MV-4-11 (cell line): ENCODE measurements around the gene HAPLN2.
"Not testable (repeated sequence)": the region's sequence is repeated elsewhere in the genome, so short reads cannot be mapped to it uniquely, and the experiment has no call there.

ENCODE experiments used
- DNase-seq: peaks from one replicate; lab custom pipeline; 2025; lab: John Stamatoyannopoulos, UW

HAPLN2 gene

DNA sequence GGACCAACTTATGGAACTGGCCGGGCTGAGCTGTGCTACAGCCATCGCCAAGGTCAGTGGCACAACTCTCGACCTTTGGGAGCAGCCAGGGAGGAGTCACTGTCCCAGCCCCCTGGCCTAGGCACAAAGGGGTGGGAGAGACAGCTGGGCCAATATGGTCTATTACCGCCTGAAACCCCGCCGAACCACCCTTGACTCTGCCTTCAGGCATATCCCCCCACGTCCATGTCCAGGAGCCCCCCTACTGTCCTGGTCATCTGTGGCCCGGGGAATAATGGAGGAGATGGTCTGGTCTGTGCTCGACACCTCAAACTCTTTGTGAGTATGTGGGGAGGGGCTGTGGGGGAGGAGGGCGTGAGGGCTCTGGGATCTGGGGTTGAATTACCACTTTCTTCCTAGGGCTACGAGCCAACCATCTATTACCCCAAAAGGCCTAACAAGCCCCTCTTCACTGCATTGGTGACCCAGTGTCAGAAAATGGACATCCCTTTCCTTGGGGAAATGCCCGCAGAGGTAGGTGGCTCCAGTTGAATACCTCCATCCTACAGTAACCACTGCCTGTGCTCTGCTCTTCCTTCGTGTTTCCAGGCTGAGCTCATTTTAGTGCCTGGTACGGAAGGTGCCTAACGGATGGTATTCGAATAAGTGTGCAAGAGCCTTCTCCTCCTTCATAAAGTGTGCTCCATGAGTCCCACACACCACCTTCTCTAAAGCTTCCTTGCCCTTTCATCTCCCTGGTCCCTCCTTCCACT is 26.9 kb upstream of the HAPLN2 start:
- no peak for DNase-seq

DNA sequence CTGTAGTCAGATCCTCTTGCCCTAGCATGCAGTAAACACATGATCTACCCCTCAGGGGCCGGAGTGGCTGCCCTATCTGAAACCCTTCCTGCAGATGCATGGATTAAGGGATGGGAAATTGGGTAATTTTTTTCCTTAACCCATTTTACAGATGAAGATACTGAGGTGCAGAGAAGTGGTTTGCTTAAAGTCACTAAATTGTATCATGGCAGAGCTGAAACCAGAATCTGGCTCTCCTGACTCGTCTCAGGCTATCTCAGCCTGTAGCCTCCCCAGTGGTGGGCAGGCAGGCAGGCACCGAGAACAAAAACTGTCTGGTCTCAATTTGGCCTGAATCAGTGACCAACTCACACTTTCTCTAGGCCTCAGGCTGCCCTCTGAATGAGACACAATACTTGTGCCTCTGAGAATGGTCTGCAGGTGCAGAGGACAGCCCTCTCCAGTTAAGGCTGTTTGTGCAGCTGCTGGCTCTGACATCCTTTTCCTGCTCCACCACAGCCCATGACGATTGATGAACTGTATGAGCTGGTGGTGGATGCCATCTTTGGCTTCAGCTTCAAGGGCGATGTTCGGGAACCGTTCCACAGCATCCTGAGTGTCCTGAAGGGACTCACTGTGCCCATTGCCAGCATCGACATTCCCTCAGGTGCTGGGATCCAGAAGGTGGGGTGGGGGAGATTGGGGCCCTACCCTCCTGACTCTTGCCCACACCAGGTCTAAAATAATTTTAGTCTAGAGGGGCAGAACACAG is 26.1 kb upstream of the HAPLN2 start:
- DNase-seq = no peak

DNA sequence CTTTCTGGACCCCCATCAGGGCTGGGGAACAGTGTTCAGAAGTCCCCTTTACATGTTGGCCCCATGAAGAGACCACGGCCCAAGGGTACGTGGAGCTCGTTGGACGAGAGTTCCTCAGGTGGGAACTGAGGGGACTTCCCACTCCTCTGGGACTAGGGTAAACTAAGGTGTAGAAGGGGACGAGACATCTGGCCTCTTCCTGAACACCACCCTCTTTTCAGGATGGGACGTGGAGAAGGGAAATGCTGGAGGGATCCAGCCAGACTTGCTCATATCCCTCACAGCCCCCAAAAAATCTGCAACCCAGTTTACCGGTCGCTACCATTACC is 25.6 kb upstream of the HAPLN2 start:
- no peak for DNase-seq

DNA sequence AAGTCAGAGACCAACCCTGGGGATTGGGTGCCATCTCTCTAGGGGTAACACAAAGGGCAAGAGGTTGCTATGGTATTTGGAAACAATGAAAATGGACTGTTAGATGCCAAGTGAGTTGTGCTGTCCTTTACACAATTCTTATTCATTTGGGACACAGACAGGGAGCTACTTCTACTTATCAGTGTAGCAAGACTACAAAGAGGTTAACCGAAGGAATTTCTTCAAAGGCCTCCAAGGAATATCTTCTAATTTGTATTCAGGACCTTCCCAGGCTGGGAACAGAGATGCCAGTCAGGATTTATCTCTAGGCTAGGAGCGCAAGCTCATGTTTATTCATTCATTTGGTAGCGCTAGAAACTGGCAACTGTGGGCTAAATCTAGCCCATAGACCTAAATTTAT is 25.0 kb upstream of the HAPLN2 start:
- DNase-seq = no peak

DNA sequence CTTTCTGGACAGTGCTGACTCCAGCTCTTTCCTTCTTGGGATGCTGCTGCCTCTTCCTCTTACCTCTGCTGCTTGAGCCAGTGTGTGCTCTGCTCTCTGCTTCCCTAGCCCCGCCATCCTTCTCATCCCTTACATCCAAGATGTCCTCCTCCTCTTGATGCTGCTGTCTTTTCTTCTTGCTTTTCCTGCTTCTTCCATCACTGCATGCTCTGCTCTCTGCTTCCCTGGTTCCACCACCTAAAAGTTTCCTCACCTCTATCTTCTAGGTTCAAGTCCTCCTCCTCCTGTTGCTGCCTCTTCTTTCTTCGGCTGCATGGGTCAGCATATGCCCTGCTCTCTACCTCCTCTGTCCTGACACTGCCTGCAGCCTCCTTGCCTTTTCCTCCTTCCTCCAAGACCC is 24.2 kb upstream of the HAPLN2 start:
- no peak for DNase-seq

DNA sequence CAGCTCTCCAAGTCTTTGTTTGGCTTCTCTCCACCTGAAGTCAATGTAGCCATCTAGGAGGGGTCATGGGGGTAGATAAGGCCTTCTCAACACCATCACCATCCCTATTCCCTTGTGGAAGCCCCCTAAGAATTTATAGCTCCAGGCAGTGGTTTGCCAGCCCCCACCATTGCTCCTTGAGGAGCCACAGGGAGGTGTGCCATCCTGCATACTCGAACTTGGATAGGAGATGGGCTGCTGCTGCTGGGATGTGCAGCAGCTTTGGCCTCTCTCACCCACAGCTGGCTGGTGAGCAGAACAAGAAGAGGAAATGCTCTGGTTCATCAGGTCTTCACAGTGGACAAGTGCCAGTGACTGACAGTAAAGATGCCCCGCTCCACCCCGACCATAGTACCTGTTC is 22.8 kb upstream of the HAPLN2 start:
- DNase-seq = no peak

DNA sequence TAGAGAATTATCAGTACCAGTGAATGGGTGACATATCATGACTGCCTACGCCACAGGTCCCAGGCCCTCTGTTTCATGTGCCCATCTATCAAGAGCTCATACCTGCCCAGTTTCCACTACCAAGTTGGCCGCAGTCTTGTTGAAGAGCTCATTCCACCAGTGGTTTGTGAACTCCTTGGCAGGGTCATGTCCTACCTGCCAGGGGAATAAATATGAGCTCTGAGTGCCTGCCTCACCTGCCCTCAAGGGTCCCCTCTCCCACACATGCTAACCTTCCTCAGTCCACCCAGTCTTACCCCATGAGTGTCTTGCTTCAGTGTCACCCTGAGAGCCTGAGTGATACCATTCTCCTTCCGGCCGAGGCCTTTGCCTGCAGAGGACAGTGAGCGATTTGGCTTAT is 21.1 kb upstream of the HAPLN2 start:
- DNase-seq = no peak

DNA sequence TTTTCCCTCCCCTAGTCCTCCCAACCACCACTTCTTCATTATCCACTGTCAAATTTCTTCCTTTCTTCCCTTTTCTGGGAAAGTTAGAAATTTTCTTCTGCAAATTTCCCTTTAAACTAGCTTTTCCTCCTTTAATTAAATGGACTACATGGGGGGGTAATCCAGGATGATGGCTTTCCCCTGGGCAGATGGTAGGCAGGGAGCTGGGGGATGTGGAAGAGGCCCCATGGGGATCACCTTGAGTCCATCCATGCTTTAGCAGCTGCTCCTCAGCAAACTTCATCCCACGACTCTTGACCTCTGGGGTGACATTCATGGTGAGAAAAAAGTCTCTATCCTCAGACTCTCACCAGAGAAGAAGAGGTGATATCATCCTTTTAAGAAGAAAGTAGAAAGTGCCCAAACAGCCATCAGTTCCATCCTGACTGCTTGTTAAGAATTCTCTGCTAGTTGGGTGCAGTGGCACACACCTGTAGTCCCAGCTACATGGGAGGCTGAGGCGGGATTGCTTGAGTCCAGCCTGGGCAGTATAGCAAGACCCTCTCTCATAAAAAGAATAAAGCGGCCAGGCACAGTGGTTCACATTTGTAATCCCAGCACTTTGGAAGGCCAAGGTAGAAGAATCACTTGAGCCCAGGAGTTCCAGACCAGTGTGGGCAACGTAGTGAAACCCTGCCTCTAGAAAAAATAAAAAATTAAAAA is 20.3 kb upstream of the HAPLN2 start:
- DNase-seq = no peak

DNA sequence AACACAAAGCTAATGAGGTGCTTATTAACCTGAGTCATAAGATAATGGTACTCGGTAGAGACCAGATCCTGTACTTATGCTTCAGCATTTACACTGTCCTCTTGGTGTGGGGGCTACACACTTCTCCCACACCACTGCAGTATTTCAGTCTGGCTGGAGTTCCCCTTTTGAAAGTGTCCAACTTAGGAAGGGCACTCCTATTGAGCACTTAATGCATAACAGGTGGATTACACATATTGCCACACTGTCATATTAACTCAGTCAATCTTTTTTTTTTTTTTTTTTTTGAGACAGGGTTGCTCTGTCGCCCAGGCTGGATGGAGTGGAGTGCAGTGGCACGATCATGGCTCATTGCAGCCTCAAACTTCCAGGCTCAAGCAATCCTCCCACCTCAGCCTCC is 19.4 kb upstream of the HAPLN2 start:
- DNase-seq = peak; percentile 84

DNA sequence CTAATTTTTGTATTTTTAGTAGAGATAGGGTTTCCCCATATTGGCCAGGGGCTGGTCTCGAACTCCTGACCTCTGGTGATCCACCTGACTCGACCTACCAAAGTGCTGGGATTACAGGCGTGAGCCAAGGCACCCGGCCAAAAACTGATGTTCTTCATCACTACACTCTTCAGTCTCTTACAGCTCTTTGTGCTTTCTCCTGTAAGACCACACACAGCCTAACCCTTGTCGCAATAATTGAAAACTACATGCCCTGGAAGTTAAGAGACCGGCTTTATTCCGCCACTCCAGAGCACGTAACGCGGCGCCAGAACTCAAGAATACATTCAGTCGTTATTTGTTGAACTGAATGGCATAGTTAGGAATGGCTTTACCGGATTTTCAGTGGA is 18.5 kb upstream of the HAPLN2 start:
- no peak for DNase-seq

DNA sequence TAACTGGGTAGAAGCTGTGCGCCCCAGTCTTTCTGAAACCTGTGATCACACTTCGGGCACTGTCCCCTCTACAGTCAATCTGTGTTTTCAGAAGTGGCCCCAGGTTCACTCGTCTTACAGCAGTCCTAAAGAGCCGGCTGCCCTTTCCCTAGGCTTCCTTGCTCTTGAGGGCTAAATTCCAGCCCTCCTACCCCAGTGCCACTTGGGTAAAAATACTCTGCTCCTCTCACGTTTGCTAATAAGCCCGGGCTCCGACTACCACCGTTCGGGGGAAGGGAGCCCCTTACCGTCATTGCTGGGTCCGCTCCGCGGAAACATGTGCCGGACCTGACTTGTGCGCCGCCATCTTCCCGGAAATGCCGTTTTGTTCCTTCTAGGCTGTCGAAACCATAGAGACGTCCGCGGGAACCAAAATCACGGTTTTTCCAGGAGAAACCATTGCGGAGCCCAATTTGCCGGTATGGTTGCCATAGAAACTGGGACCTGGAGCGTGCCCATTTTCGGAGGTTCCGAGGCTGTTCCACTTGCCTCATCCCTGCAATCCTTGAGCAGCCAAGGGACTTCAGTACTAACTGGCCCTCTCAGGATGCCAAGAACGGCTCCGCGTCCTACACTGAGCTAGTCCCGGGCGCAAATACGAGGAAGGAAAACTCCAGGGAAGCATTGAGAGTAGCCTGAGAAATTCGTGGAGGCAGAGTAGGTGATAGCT is 17.9 kb upstream of the HAPLN2 start, which contains the start of gene GPATCH4:
TSS of gene GPATCH4 (minus strand) at position 358 of the 709 bp plus-strand sequence.
- DNase-seq = peak; percentile 79

DNA sequence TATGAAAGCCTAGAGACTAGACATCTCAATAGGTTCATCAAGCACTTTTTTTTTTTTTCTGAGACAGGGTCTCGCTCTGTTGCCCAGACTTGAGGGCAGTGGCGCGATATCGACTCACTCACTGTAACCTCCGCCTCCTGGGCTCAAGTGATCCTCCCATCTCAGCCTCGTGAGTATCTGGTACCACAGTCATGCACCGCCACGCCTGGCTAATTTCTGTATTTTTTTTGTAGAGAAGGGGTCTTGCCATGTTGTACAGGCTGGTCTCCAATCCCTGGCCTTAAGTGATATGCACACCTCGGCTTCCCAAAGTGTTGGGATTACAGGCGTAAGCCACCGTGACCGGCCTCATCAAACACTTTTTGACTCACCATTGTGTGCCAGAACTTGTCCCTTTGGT is 17.3 kb upstream of the HAPLN2 start:
- DNase-seq = no peak

DNA sequence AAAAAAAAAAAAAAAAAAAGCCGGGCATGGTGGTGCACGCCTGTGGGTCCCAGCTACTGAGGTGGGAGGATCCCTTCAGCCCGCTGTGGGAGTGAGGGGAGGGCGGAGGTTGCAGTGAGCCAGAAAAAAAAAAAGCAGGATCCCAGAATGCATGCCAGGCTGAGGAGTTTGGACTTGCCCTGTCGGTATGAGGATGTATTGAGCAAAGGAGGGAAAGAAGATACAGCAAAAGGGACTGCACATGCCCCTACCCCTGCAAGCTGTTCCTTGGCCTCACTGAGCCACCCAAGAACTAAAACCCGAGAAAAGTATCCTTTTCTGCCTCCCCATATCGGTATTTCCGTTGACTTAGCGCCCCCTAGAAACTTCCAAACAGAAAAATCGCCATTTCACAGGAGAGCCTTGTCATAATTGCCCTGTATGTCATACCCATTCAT is 16.6 kb upstream of the HAPLN2 start:
- DNase-seq = peak; percentile 16

DNA sequence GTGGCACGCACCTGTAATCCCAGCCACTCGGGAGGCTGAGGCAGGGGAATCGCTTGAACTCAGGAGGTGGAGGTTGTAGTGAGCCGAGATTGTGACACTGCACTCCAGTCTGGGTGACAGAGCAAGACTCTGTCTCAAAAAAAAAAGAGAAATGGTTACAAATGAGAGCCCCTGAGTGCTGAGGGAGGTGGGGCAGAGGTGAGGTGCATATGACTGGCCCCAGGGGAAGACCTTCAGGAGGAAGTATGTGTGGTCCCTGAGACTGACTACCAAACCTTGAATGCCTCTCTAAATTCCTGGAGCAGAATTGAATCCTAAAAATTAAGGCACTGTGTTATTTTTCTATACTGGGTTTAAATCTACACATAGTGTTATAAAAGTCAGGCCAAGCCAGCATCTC is 11.9 kb upstream of the HAPLN2 start:
- DNase-seq = not testable (repeated sequence)

DNA sequence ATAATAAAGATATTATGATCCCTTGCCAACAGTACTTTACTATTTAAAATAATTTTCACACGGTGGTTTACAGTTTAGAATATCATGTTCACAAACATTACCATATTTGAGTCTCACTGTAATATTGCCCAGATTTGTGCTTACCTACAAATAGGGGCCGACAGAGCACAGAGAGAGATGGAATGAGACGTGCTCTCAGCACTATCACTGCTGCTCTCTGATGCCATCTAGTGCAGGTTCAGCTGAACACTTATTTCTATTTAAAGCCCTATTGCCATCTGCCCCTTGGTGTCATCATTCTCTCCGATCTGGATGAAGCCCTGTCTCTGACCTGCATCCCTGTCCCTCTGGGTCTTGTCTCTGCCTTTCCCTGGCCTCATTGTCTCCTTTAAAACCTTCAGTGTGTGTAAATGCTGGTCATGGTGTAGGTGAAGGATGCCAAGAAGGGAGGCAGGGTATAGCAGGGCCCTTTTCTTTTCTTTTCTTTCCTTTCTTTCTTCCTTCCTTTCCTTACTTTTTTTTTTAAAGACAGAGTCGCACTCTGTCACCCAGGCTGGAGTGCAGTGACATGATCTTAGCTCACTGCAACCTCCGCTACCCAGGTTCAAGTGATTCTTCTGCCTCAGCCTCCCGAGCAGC is 11.1 kb upstream of the HAPLN2 start:
- peak; percentile 81 for DNase-seq

DNA sequence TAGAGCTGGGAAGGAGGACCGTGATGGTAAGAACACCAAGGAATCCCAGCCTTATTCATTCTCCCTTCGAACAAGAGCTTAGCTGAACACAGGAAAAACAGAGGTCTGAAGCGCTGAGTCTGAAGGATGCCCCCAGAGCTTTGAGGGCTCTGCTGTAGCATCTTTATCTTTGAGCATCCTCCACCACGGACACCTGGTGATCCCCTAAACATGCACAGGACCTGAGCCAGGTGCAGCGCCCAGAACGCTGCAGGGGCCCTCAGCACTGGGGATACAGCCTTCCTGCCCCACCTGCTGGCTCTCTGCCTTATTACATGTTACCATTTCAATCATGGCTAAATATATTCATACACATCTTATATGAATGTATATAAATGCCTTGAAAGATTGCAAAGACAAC is 10.2 kb upstream of the HAPLN2 start:
- no peak for DNase-seq

DNA sequence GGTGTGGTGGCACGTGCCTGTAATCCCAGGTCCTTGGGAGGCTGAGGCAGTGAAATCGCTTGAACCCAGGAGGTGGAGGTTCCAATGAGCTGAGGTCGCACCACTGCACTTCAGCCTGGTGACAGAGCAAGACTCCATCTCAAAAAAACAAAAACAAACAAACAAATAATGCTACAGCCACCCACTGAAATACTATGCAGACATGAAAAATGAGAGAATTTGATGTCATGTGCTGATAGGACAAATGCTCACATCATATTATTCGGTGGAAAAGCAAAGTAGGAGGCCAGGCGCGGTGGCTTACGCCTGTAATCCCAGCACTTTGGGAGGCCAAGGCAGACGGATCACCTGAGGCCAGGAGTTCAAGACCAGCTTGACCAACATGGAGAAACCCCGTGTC is 9.1 kb upstream of the HAPLN2 start:
- DNase-seq = not testable (repeated sequence)

DNA sequence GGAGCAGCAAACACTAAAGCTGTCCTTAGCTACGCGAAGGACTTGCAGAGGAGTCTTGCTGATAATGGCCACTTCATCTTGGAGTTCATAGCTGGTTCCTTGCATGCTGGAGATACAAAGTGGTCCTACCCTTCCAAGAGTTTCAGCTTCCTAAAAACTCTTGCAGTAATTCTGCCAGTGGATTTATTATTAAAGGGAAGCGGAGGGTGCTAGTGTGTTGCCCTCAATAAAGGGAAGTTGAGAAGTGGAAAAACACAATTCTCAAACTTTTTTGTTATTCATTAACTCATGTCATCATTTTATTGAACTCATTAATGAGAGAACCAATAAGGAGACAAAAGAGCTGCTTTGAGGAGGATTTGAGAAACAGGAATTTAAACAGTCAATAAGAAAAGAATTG is 6.5 kb upstream of the HAPLN2 start:
- peak; percentile 28 for DNase-seq

DNA sequence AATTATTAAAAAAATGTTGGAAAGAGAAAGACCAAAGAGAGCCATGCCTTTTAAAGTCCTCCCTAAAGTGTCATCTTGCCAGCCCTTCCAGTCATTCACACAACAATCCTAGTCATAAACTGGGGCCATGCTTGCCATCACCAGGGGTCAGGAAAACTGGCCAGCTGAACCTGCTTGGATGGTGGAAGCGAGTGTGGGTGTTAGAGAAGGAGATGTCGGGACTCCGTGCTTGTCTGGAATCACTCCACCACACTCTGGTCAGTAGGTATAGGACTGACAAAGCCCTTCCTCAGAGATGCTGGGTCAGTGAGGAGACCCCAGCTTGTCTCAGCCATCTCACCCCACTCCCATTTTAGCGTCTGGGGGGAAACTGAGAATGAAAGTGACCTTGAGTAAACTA is 3.3 kb upstream of the HAPLN2 start:
- no peak for DNase-seq

DNA sequence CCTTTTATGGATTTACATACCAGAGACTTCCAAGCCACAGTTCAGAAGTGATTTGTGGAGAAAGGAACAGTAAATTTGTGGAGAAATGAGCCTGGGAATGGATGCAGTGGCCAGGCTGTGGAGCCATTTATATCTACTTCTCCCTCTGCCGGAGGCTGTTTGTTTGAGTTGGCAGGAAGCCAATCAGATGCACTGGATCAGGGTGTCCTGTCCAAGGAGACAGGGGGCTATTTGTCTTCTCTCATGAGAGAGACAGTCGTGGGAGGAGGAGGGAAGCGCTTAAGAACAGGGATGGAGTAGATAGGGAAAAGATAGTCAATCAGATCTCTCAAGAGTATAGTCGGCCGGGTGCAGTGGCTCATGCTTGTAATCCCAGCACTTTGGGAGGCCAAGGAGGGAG is 2.8 kb upstream of the HAPLN2 start:
- DNase-seq = no peak

DNA sequence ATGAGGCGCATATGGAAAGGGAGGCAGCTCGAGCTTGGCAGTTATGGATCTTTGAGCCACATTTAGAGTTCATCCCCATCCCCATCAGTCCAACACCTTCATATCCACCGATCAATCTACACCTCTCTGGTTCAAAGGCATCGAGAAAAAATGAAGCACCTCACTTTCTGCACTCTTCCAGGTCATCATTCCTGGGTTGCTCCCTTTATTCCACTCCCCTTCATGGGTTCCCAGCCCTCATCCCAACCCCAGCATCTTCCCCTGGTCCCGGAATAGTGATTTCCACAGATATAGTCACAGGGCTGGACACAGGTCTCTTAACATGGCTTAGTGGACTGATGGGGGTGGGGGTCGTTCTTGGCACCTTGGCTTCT is 354 bp downstream of the HAPLN2 start:
- no peak for DNase-seq
